ELR (cell line): ENCODE results near the gene SORCS2.
A peak's percentile ranks its signal among the peaks of the same experiment; 100 is the strongest.

Experiments
- DNase-seq: peaks from one replicate; pipeline ENCODE4 v3.0.0-alpha.2; 2015; ENCODE audit warnings: low read depth

The SORCS2 gene

GRCh38 chr4:7750523-7750922 lies 558.2 kb downstream of the SORCS2 start:
- no peak for DNase-seq

- DNase-seq: no peak
Observed at GRCh38 chr4:7750972-7751371, 558.6 kb downstream of the SORCS2 start.

GRCh38 chr4:7752649-7753048 lies 560.3 kb downstream of the SORCS2 start:
- peak; percentile 11 for DNase-seq

- no peak for DNase-seq
Observed at GRCh38 chr4:7753271-7753670, 560.9 kb downstream of the SORCS2 start.

GRCh38 chr4:7753931-7754465 lies 561.7 kb downstream of the SORCS2 start:
- no peak for DNase-seq

GRCh38 chr4:7754565-7755262 lies 562.4 kb downstream of the SORCS2 start:
- no peak for DNase-seq

GRCh38 chr4:7755561-7755960 lies 563.2 kb downstream of the SORCS2 start:
- no peak for DNase-seq

- no peak for DNase-seq
Observed at GRCh38 chr4:7756071-7756470, 563.7 kb downstream of the SORCS2 start.

- no peak for DNase-seq
Observed at GRCh38 chr4:7756561-7757355, 564.4 kb downstream of the SORCS2 start.

GRCh38 chr4:7757501-7758471 lies 565.4 kb downstream of the SORCS2 start:
- no peak for DNase-seq

- no peak for DNase-seq
Observed at GRCh38 chr4:7758476-7758875, 566.1 kb downstream of the SORCS2 start.

GRCh38 chr4:7759216-7759615 lies 566.9 kb downstream of the SORCS2 start:
- DNase-seq: no peak

GRCh38 chr4:7759635-7760034 lies 567.3 kb downstream of the SORCS2 start:
- DNase-seq: no peak

- DNase-seq: no peak
Observed at GRCh38 chr4:7760228-7760627, 567.9 kb downstream of the SORCS2 start.

- no peak for DNase-seq
Observed at GRCh38 chr4:7760706-7761105, 568.4 kb downstream of the SORCS2 start.

- DNase-seq: no peak
Observed at GRCh38 chr4:7761312-7761711, 569.0 kb downstream of the SORCS2 start.

- DNase-seq: peak; percentile 59
Observed at GRCh38 chr4:7761720-7762119, 569.4 kb downstream of the SORCS2 start.

GRCh38 chr4:7762376-7763030 lies 570.2 kb downstream of the SORCS2 start:
- no peak for DNase-seq

GRCh38 chr4:7763106-7763505 lies 570.8 kb downstream of the SORCS2 start:
- DNase-seq: no peak

GRCh38 chr4:7763788-7764187 lies 571.5 kb downstream of the SORCS2 start:
- DNase-seq: peak; percentile 77

- no peak for DNase-seq
Observed at GRCh38 chr4:7764466-7764865, 572.1 kb downstream of the SORCS2 start.

GRCh38 chr4:7765666-7766065 lies 573.3 kb downstream of the SORCS2 start:
- DNase-seq: no peak
